HG03432 (cell line): ENCODE results near the gene PDE4B.
"Not testable (repeated sequence)": the region's sequence is repeated elsewhere in the genome, so short reads cannot be mapped to it uniquely, and the experiment has no call there.

Experiments
- ATAC-seq: cut with Tn5 transposase; IDR thresholded peaks from one replicate; pipeline ENCODE4 v1.9.1; 2021; ENCODE audit warnings: mild to moderate bottlenecking, moderate library complexity; ENCODE audit not compliant: unreplicated experiment

The PDE4B gene

DNA sequence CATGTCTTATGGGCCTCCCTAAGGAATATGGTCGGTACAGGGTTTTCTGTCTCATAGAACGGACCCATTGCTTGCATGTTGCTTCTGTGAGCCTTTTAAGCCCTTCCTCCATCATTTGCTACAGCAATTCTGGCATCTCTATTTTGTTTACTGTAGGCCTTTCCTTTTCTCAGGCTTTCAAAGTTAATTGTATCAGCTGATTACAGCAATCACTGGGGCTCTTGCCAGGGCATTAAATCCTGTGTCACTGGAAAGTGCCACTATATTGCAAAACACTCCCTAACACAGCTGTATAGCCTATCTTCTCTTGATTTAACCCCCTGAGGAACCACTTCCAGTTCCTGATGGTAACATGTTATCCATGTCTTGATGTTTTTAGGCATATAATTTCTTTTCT lies 156.5 kb downstream of the PDE4B start:
- no peak for ATAC-seq

DNA sequence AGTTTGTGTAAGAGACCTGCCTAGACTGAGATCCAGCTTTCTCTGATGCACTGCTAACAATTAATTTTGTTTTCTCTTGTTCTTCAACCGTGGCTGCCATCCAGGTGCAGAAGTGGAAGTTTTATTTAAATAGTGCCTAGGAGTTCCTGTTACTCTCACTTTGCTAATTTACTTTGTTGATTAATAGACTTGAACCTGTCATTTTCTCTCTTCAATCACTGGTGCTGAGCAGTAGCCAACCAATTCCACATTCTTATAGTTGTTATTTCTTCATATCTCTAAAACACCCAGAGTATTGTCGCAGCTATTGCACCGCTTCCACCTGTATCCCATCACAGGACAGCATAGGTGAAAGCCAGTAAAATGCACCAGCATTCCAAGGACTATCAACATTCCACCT lies 157.2 kb downstream of the PDE4B start:
- ATAC-seq, result no peak

DNA sequence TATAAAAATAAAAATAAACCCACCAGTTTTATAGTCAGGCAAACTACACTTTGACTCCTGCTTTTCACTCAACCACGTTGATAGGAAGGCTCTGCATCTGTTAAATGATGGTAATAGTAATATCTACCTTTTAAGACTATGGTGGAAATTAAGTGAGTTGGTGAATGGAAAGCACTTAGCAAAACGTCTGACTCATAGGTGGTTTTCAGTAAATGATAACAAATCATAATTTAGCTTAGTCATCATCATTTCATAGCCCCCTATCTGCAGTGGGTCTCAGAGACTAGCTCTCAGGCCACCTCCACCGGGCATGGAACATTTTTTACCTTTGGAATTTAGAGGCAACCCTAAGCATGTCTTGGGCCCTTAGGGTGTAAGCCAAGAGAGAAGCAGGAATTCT lies 160.0 kb downstream of the PDE4B start:
- no peak for ATAC-seq

DNA sequence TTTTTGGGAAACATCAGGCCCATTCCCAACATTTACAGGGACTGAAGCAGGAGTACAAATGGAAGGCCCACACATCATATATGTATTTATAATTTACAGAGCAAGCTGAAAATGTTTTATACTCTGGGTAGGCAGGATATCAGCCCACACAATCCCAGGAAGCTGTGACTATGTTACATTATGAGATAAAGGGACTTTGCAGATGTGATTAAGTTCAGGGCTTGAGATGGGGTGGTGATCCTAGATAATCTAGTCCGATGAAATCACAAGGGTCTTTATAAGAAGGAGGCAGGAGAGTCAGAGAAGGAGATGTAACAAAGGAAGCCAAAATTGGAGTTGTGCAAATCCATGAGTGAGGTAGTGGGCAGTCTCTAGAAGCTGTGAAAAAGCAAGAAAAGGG lies 160.5 kb downstream of the PDE4B start:
- ATAC-seq, result no peak

DNA sequence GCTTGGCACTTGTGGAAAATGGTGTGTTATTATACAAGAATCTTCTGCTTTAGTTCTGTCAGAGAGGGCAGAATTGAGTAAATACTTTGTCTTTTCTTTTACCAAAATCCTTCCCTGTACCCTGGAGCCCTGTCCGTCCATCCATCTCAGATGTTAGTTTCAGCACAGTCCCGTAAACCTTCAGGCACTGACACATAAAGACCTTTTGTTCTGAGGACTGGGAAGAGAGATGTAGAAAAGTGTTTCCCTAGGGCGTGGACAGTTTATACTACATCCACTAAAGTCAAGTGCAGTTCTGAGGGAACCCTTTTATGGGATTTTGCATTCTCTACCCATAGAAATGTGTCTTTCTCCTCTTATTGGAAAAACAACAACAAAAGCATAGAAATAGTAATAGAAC lies 162.4 kb downstream of the PDE4B start:
- no peak for ATAC-seq

DNA sequence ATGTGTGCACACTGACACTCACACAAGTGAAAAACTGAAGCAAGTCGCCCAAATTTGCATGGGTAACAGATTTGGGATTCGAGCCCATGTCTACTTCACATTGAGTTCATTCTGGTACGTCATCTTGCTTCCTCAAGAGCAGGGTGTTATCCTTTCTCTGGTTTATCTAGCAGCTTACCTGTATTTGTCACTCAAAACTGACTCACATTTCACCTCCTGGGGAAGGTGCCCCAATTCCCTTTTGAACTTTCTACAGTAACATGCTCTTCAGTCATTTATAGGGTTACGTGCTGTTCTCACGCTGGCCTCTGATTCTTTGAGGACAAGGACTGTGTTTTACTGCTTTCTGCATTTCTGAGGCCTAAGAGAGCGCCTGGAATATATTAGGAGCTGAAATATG lies 162.8 kb downstream of the PDE4B start:
- ATAC-seq, result no peak

DNA sequence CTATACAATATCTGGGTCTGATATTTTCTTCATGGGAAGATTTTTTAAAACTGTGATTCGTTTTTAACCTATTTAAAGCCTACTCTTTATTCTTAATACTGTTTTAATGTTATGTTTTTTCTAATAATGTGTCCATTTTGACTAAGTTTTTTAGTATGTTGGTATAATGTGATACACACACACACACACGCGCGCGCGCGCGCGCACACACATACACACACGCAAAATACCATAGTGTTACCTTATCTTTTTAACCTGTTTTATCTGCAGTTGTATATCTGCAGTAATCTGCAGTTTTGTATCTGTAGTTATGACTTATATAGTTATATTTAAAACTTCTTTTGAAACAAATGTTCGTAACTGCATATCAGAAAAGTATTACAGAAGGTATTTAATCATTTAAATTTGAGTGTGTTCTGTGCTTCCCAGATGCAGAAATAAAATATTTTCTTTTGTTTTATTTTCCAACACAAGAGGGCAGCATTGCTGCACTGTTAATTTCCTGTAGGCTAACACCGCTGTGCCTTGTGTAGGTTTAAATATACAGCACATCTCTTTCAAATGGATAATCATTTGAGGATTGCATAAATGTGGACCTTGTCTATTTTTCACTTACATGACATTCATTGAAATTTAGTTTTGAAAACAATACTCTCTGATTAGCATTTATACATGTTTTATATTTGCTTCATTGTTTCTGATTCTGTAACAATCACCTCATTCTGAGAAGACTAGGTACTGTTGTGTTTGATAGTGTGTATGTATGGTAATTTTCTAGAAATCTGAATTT lies 166.1 kb downstream of the PDE4B start:
- ATAC-seq, result peak; percentile 77

DNA sequence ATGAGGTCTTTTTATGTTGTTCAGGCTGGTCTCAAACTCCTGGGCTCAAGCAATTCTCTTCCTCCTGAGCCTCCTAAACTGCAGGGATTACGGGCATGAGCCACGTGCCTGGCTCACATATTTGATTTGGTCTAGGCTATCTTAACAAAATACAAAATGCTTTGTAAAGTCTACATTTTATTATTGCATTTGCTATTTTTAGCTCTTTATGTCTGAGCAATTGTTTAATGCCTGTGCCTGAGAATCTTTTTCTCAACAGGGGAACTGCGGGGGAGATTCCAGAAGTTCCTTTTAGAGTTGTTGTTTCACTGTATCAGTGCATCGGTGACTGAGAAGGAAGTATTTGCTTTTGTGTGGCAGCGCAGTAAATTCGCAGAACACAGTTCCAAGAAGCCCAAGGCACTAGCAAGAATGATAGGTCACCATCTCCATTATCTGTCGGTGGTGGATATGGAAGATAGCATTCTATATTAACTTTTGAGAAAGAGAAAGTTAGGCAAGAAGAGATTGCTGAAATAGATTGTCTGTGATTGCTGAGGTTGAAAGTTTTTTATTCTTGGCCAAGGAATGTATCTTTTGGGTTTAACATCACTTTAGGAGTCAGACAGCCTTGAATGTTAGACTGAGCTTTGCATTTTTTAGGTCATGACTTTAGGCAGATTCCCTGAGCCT lies 167.3 kb downstream of the PDE4B start:
- no peak for ATAC-seq

DNA sequence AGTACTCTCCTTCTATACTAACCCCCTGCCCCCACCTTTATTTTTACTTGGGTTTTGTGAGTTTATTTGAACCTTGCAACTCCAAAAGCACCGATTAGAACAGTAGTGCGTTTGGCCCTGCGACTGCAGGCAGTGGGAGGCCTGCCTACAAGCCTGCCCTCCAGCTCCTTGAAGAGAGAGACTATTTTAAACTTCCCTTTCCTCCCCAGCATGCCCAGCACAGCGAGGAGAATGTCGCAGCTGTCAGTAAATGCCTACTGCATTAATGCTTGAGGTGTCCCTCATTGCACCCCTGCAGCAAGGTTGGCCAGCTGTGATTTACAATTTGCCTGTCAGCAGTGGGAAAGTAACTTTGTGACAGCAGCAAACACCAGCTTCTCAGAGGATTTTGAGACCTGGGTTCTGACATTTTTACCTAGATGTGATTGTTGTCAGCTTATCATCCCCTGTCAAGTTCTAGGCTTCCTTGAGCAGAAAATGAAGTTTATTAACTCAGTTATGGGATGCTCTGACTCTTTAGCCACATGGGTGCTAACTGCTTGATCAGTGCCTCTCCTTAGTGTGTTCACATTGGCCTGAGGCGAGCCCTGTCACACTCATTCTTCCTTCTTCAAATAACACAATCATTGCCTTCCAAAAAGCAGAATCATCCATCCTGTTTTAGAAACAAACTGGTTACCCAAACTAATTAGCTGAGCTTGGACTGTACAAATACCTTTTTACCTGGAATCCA lies 170.6 kb downstream of the PDE4B start:
- ATAC-seq, result no peak

DNA sequence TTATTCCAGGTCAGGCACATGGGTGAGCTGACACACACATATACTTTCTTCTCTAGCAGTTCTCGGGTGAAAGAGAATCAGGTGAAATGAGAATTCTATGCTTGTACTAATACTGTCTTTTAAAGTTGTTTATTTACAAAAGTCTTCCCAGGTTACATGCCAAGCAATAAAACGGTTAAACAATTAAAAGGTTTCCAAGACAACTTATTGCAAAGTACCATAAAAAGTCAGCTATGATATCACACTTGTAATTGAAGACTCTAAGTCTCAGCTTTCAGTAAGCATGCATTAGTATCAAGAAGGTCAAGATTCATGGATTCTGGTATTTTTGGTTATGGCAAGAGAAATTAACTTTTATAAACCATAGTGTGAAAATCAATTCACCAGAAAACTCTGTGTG lies 171.4 kb downstream of the PDE4B start:
- ATAC-seq, result no peak

DNA sequence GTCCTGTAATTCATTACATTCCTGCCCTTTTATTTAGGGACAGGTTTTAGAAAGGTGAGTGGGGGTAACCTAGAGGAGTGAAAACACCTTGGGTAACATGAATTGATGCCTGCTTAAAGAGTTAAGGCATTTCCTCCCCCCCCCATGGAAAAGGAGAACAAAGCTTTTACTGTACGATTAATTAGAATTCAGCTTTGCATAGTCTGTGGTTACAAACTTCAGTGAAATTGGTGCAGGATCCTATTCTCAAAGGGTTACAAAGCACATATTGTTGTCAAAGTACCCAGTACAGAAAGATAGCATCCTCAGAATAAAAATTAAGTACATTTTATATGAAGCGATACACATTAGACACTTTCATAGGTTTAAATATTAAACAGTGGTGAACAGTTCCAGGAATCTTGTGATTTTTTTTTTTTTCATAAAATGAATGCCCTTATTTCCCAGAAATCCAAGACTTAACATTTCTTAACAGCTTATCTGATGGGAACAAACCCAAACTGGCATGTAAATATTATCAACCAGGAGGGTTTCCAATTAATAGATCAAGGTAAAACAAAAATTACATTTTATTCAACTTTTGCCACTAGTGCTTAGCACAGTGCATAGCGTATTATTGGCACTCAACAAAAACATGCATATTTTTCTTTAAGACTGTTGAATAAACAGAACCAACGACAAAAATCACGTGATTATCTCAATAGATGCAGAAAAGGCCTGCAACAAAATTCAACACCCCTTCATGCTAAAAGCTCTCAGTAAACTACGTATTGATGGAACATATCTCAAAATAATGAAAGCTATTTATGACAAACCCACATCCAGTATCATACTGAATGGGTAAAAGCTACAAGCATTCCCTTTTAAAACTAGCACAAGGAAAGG lies 172.7 kb downstream of the PDE4B start:
- no peak for ATAC-seq

DNA sequence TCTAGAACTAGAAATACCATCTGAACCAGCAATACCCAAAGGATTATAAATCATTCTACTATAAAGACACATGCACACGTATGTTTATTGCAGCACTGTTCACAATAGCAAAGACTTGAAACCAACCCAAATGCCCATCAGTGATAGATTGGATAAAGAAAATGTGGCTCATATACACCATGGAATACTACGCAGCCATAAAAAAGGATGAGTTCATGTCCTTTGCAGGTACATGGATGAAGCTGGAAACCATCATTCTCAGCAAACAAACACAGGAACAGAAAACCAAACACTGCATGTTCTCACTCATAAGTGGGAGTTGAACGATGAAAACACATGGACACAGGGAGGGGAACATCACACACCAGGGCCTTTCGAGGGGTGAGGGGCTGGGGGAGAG lies 174.8 kb downstream of the PDE4B start:
- not testable (repeated sequence) for ATAC-seq

DNA sequence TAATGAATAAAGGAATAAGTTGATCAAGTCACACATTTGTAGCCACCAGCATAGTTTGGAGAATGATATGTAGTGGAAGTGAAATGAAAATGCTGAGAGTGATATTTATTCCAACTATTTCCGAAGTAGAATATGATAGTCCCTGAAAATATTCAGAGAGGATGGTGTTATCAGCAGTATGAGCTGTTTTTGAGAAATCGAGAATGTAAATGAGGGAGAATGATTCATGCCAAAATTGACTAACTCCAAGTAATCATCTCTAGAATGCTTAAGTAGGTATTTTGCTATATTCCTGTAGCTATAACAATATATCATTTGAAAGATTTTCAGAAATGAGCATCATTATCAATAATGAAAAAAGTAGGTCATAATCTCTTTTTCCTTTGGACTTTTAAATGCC lies 178.9 kb downstream of the PDE4B start:
- no peak for ATAC-seq

DNA sequence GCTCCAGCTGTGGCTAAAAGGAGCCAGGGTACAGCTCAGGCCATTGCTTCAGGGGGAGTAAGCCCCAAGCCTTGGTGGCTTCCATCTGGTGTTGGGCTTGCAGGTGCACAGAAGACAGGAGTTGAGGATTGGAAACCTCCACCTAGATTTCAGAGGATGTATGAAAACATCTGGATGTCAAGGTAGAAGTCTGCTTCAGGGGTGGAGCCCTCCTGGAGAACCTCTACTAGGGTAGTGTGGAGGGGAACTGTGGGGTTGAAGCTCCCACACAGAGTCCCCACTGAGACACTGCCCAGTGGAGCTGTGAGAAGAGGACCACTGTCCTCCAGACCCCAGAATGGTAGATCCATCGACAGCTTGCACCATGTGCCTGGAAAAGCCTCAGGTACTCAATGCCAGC lies 183.0 kb downstream of the PDE4B start:
- no peak for ATAC-seq

DNA sequence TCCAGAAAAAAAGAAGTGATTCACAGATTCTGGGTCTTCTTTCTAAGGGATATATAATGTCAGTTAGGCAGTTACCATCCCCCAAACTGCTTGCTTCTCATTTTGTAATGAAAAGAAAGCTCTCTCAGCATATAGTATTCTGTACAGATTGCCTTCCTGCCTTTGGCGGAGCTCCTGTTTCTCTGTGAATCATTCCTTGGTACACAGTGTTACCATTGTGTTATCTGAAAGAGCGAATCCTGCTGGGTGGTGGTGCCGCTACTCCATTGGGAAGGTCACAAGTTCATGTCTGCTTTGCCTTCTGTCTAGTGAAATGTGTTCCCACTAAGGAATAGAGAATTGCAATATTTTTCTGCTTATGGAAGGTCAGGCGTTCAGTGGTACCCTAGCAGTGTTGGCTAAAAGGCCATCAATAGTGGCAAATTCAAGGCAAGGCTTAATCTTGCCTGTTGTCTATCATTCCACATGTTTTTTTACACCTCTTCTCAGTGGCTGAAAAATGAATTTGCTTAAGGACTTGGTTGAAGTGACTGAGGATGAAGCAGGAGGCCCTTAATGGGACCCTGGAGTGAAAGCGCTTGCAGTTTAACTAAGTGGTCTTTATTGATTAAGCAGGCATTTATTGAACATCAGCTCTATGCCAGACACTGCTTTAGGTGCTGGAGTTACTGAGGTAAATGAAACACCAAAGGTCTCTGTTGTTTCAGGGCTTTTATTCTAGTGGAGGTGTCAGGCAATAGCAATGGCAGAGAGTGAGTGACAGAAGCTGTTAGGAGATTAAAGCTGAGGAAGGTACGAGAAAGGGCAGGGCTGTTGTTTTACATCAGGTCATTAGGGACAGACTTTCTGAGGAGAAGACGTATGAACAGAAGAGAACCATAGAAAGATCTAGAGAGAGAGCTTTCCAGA lies 186.7 kb downstream of the PDE4B start:
- no peak for ATAC-seq

DNA sequence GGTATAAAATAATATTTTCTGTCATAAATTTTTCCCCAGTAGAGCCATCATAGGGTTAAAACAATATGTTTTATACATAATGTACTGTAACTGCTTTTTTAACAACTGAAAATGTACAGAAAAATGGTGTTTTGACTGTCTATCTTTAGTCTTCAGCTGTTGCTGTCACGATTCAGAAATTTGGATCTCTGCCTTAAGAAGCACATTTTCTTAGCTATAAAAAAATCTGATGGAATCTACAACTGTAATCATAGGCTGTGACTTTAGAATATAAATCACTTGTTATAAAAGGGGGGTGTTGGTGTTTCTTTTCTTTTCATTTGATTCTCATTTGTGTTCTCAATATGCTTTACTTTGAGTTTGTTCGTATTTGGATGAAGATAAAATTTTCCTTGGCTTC lies 187.5 kb downstream of the PDE4B start:
- no peak for ATAC-seq

DNA sequence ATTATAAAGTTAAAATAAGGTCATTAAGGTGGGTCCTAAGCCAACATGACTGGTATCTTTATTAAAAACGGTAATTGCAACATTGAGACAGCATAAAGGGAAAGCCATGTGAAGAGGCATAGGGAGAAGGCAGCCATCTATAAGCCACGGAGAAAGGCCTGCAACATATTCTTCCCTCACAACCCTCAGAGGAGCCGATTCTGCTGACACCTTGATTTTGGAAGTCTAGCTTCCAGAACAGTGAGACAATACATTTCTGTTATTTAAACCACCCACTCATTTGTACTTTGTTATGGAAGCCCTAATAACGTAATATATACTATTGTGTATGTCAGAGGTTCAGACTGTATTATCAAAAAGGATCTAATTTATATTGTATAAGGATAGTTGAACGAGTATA lies 190.8 kb downstream of the PDE4B start:
- ATAC-seq, result no peak

DNA sequence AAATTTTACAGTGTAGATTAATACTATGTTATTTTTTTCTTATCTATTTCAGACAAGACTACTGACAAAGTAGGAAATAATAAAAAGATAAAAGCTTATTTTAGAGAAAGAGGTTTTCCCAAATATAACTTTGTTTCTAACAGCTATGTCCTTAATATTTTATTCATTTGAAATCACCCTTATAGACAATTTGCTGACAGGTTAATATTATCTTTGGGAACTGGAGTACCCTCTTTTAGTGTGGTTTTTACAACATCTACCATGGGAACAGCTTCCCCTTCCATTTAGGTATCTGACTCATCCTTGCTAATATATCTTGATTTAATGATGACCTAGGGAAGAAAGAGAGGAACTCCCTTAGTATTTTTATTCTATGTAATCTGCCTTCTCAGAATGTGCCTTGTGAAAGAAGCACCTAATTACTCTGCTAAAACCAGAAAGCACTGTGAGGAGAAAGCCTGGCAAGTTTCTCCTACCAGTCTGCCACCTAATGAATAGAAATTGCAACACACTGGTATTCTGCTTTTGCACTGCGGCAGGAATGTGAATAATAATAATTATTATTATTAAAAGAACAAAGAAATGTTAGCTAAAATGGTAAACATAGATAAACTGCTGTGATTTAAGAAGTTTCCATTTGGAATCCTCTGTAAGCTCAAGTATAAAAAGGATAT lies 192.8 kb downstream of the PDE4B start:
- no peak for ATAC-seq

DNA sequence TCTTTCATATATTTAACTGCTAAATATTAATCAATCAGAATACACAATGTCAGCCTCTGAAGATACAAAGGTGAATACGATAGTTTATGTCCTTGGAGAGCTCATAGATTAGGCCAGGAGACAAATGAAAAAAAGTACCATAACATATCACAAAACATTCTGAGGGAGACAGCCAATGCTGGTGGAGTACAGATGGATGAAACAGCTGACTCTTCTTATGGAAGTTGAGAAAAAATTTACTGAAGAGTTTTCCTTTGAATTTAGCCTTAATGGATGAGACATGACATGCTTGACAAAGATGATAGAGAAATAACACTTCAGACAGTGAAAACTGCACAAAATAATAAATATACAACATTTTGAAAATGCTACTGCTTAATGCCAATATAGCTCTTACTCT lies 193.5 kb downstream of the PDE4B start:
- ATAC-seq, result no peak
